B cell (primary cell): Measurements from ENCODE around the gene DNM1.

Source experiments
- CTCF ChIP-seq: fragments of 200-600 bp; IDR thresholded peaks from one replicate; pipeline ENCODE4 v1.8.0; 2022; ENCODE audit warnings: antibody characterized with exemption, mild to moderate bottlenecking
- EZH2 ChIP-seq: IDR thresholded peaks from 2 replicates; pipeline ENCODE4 v1.6.1; 2012; ENCODE audit warnings: borderline replicate concordance, low read depth, mild to moderate bottlenecking, moderate library complexity, low read length; ENCODE audit not compliant: insufficient read depth, poor library complexity, severe bottlenecking

- TF ChIP-seq CTCF (no peak), EZH2 (no peak)
Measured at GRCh38 chr9:128294142-128294541, 91.0 kb downstream of the DNM1 start.
